ENCODE results near the gene CCDC188. TPM values are rescaled to one million over a fixed set of nuclear protein-coding genes. Genes with fewer than 3 reads are reported as not detected.

Gene CCDC188
- total and polyA plus RNA-seq, 2 of the 4 experiments (the other 2 are of a cell fraction) = 0.10 TPM; not detected in 1

GRCh38 chr22:20138417-20138738 is 12.5 kb downstream of the CCDC188 start:
- 58% methylated on average over 4 of the region's 4 CpGs; no CpG with 5 or more reads in 1 of the 2 experiments for WGBS, 2 experiments (ENCODE audit: extremely low coverage in 2 of 2, insufficient read length in 1 of 2)
- no TSS peak for BruUV-seq (replicated peaks)

More at GRCh38 chr22:20138417-20138738, 12.5 kb downstream of the CCDC188 start:
- Histone ChIP-seq H3K4me1 (ENCODE audit: control insufficient read depth, insufficient read depth, low read length) (peaks cover 22% of the 10 kb centered on the region), H4K91ac (ENCODE audit: insufficient read depth, low read depth, low read length) (no peak overlapping the region), H3K9ac (ENCODE audit: low read depth, low read length) (no peak overlapping the region), H3K4ac (ENCODE audit: low read depth, low read length) (no peak overlapping the region), H3K27me3 (ENCODE audit: control insufficient read depth, insufficient read depth, low read length) (no peaks in the 10 kb centered on the region), H3K14ac (replicated peaks; ENCODE audit: low read depth, low read length) (no peak overlapping the region), H4K20me1 (ENCODE audit: insufficient read depth, low read length) (peaks cover 77% of the 10 kb centered on the region), H2BK15ac (ENCODE audit: low read depth, low read length) (no peak overlapping the region), H4K5ac (ENCODE audit: low read depth, low read length) (no peak overlapping the region), H2BK20ac (ENCODE audit: low read depth, low read length) (no peak overlapping the region), H4K8ac (ENCODE audit: low read depth in 2 of 2, low read length in 2 of 2) (no peak overlapping the region), H3K4me3 (ENCODE audit: insufficient read depth, low read depth, low read length) (no peak overlapping the region), H3K23ac (ENCODE audit: low read depth, low read length) (no peak overlapping the region), H3K36me3 (ENCODE audit: control insufficient read depth, insufficient read depth, low read length) (peaks cover 8% of the 10 kb centered on the region), H2AFZ (replicated peaks; ENCODE audit: low read length, poor library complexity) (no peak overlapping the region), H3K18ac (ENCODE audit: low read depth, low read length) (no peak overlapping the region), H2BK5ac (ENCODE audit: low read depth, low read length, poor library complexity, severe bottlenecking) (no peak overlapping the region), H3K4me2 (ENCODE audit: low read depth, low read length) (no peak overlapping the region), H3K9me1 (ENCODE audit: insufficient read depth, low read length) (peaks cover 18% of the 10 kb centered on the region), H2AK9ac (replicated peaks; ENCODE audit: low read depth, low read length, poor library complexity) (peak overlapping the region; percentile 5), H2BK120ac (ENCODE audit: low read depth, low read length) (no peak overlapping the region), H2AK5ac (ENCODE audit: low read depth, low read length) (no peak overlapping the region), H3K79me1 (ENCODE audit: low read depth in 1 of 2, low read length in 2 of 2) (peaks cover 20 to 90% of the 10 kb centered on the region in 2 experiments), H3K56ac (ENCODE audit: extremely low read depth, insufficient read depth, low read length) (no peak overlapping the region), H3K9me3 (ENCODE audit: control insufficient read depth, insufficient read depth, low read length) (no peaks in the 10 kb centered on the region), H3K27ac (ENCODE audit: insufficient read depth, low read length) (no peak overlapping the region)
- TF ChIP-seq RCOR1 (IDR thresholded peaks at IDR 0.05; ENCODE audit: insufficient replicate concordance, low read length) (no peak), MAFK (IDR thresholded peaks at IDR 0.05; ENCODE audit: low read depth, low read length) (no peak), CEBPB (IDR thresholded peaks at IDR 0.05; ENCODE audit: low read depth, low read length) (no peak), FOS (IDR thresholded peaks at IDR 0.05; ENCODE audit: low read depth, low read length) (no peak), MAZ (IDR thresholded peaks at IDR 0.05; ENCODE audit: borderline replicate concordance, low read depth, low read length) (no peak), CHD1 (IDR thresholded peaks at IDR 0.05; ENCODE audit: low read depth, low read length) (no peak), USF2 (IDR thresholded peaks at IDR 0.05; ENCODE audit: low read depth, low read length) (no peak), POLR2A (IDR thresholded peaks at IDR 0.05; ENCODE audit: low read depth, low read length) (no peak), BHLHE40 (IDR thresholded peaks at IDR 0.05; ENCODE audit: low read depth, low read length) (no peak), MXI1 (IDR thresholded peaks at IDR 0.05; ENCODE audit: borderline replicate concordance, low read depth, low read length) (no peak), RFX5 (IDR thresholded peaks at IDR 0.05; ENCODE audit: low read depth, low read length) (no peak), RAD21 (IDR thresholded peaks at IDR 0.05; ENCODE audit: low read length) (no peak), NFE2L2 (IDR thresholded peaks at IDR 0.05; ENCODE audit: low read depth, low read length) (no peak), SMC3 (IDR thresholded peaks at IDR 0.05; ENCODE audit: low read depth, low read length) (no peak)
- TF ChIP-seq, protein P1, sequence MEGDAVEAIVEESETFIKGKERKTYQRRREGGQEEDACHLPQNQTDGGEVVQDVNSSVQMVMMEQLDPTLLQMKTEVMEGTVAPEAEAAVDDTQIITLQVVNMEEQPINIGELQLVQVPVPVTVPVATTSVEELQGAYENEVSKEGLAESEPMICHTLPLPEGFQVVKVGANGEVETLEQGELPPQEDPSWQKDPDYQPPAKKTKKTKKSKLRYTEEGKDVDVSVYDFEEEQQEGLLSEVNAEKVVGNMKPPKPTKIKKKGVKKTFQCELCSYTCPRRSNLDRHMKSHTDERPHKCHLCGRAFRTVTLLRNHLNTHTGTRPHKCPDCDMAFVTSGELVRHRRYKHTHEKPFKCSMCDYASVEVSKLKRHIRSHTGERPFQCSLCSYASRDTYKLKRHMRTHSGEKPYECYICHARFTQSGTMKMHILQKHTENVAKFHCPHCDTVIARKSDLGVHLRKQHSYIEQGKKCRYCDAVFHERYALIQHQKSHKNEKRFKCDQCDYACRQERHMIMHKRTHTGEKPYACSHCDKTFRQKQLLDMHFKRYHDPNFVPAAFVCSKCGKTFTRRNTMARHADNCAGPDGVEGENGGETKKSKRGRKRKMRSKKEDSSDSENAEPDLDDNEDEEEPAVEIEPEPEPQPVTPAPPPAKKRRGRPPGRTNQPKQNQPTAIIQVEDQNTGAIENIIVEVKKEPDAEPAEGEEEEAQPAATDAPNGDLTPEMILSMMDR (conservative IDR thresholded peaks at IDR 0.05; ENCODE audit: low read depth, low read length) = no peak
- TF ChIP-seq, protein P2, sequence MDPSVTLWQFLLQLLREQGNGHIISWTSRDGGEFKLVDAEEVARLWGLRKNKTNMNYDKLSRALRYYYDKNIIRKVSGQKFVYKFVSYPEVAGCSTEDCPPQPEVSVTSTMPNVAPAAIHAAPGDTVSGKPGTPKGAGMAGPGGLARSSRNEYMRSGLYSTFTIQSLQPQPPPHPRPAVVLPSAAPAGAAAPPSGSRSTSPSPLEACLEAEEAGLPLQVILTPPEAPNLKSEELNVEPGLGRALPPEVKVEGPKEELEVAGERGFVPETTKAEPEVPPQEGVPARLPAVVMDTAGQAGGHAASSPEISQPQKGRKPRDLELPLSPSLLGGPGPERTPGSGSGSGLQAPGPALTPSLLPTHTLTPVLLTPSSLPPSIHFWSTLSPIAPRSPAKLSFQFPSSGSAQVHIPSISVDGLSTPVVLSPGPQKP (IDR thresholded peaks at IDR 0.05; ENCODE audit: borderline replicate concordance, low read depth, low read length) = no peak
- ATAC-seq (ENCODE audit: low read depth) (no peak), DNase-seq (no peak)
- intact Hi-C loops (cut with micrococcal nuclease) = no loop called here
- CTCF ChIA-PET = no interaction called here
- dilution Hi-C loops (cut with HindIII; ENCODE audit: low sequenced_read_pairs, unreplicated experiment) = no loop called here
- POLR2A ChIA-PET (ENCODE audit: unreplicated experiment) = no interaction called here
- in situ Hi-C loops (cut with MboI; ENCODE audit: low sequenced_read_pairs) = no loop called here
